ENCODE results near the gene MTCH2.
A peak's percentile ranks its signal among the peaks of the same experiment; 100 is the strongest.

MTCH2 gene

DNA sequence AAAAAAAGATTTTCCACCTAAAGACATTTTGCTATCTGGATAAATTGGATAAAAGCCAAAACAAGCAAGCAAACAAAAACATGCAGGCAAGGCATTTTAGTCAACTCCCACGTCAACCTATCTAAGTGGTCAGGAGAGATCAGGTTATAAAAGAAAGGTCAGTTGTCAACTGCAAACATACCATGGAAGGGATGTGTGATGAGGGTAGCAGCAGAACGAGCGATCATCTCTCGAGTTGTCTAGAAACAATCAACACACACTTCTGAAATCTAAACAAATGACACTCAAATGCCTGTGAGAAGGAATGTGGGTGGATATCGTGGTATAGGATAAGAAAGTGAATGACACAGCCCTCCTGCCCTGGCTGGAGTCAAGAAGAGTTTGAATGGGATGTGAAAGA is 10.9 kb downstream of the MTCH2 start:
- no peak for DNase-seq

DNA sequence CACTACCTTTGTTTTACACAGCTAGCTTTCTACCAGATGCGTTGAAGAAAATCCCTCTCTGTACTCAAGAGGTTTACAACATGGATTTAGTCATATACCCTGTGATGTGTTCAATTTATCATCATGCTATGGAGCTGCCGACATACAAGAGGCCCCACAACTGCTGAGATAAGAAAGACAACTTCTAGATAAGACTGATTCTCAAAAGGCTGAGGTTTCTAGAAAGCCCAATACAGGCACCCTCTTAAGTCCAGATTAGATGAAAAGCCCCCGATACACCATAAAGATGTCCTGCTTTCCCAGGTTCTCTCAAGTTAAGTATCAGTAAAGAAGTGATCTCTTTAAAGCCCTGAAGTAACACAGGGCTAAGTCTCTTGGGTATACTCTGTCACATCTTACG is 14.3 kb downstream of the MTCH2 start:
- no peak for DNase-seq

DNA sequence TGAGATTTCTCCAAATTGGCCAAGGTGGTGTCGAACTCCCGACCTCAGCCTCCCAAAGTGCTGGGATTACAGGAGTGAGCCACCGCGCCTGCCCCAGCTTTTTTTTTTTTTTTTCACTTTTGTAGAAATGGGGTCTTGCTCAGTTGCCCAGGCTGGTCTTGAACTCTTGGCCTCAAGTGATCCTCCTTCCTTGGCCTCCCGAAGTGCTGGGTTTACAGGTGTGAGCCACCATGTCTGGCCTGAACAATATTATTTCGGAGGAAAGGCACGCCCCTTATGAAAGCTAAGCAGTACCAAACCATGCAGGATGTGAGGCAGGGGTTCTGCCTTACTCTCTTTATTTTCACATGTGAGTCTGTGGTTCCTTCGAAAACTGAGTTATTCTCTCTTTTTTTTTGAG is 16.1 kb downstream of the MTCH2 start:
- DNase-seq = no peak

DNA sequence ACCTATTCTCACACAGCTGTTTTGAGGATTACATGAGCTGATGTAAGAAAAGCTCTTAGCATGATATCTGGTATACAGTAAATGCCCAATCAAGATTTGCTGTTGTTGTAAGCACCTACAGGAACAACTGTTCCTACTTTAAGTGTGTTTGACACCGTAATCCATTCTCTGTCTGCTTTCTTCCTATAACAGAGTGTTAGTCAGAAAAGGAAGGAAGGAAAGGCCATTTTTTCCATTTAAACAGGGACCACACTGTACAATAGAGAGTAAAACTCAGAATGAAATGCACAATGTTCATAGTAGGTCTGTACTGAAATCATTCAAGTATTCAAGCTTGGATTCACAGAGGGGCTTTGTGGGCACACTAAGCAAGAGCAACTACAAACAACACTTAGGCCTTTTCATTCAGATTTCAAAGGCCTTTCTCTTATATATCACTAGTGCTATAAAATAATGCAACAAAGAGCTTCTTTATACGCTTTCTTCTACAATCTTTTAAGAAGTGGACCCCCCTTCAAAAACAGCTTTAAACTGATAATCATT is 21.5 kb downstream of the MTCH2 start:
- no peak for DNase-seq

DNA sequence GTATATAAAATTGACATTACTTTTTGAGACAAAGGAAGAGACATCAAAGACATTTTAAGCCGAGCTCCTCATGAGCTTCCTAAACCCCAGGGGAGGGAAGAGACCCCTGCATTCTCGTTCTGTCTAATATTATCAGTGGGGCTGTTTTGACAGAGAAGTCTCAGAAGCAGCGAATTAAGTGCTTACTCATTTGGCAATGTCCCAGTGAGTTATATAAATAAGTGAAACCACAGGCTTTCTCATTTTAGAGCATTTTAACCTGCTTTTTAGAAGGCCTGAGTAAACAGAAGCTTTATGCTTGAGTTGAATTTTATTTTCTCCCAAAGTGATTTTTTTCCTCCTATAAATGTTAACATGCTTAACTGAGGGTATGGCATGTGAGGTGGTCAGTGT is 24.9 kb downstream of the MTCH2 start:
- DNase-seq = no peak

DNA sequence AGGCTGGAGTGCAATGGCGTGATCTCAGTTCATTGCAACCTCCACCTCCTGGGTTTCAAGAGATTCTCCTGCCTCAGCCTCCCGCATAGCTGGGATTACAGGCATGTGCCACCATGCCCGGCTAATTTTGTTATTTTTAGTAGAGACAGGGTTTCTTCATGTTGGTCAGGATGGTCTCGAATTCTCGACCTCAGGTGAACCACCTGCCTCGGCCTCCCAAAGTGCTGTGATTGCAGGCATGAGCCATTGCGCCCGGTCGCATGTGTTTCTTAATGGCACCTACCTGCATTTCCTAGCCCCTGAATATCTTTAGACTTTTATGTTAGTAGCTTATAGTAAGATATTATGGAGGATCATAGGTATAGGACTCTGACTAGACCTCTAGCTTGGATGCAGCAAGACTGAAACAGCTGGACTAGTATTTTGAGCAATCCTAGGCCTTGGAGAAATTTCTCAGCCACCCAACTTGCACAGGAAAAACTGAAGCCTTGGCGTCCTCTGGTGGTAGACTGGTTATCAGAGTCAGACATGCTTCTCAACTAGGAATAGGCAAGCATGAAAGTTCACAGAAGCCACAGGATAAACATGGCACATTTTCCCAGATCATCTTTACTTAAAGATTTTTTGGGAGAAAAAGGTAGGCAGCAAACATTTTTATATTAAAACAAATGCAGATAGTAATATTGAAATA is 25.5 kb downstream of the MTCH2 start:
- peak; percentile 5 for DNase-seq

DNA sequence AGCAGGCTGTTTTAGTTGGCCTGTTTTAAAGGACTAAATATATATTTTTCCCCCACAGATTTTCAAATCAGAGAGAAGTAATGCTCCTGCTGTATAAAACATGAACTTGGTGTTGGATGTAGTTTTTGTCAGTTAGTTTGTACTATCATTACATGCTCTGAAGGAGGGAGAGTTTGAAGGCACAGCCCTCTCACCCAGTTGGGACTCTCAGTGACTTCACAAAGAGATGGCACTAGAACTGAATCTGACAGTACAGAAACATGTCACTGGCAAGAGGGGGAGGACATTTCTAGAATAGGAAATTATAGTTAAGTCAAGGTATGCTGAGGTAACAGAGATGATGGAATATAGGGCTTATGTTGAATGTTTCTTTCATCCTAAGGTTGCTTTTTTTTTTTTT is 27.1 kb downstream of the MTCH2 start:
- no peak for DNase-seq

DNA sequence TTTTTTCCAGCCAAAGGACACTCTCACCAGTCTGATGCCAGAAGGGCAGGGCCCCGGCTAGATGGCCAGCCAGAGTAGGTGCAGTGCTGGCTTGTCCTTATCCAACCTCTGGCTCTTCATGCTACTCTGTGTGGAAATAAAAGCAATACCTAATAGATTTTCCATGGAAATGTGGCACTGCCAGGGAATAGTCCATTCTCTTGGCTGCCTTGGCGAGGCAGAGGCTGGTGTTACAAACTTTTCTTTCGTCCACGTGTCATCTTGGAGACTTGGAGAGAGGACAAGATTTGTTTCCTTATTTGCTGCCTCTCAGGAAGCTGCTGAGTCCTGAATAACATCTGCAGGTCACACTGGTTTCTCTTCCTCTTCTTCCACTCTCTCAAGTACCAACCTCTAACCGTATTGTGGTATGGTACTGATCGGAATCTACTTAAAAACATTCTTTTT is 31.0 kb downstream of the MTCH2 start:
- DNase-seq = no peak

DNA sequence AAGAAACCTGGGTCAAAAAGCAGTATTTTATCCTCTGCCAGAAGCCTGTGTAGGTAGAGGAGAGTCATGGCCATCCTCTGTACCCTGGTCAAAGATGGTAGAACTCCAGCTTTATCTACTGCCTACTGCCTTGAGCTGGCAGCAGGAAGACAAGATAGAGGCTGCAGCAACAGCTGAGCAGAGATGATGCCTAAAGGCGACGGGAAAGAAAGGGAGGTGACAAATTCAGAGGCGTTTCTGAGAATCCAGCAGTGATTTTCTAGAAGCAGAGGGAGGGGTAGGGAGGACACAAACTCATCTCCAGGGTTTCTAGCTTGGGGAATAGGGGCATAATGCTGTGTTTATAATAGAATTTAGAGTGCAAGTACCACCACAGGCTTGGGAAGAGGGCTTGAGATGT is 32.7 kb downstream of the MTCH2 start:
- no peak for DNase-seq

DNA sequence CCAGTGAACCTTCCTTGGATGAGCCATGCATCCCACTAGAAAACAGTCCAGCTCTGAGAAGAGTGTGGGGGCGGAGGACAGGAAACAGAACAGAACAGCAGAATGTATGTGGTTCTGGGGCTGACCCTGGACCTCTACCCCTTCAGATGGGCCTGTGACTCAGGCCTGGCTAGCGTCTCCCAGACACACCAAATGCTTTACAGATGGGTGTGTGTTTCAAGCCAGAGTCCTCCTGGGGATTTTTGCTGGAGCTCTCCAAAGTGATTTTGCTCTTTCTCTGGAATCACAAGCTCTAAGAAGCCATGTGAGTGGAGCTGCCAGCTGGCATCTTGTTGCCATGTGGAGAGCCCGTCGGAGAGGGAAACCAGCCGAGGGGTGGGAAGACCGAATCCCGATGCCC is 35.0 kb downstream of the MTCH2 start:
- DNase-seq = no peak

DNA sequence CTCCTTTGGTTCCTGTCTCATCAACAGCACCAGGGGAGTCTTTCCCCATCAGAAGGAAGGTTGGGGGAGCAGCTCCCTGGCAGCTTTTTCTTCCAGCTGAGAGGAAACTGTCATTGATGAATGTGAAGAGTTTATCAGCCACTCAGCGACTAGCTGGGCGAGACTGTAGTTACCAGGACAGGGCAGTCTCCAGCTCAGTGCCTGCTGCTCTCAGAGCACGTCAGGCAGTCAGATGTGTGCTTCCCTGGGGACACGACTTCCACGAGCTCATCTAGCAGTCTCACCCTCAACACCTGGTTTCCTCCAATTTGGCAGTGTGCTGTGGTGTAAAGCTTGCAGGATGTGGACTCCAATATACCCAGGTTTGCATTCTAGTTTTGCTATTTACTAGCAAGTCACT is 35.6 kb downstream of the MTCH2 start:
- DNase-seq = no peak

DNA sequence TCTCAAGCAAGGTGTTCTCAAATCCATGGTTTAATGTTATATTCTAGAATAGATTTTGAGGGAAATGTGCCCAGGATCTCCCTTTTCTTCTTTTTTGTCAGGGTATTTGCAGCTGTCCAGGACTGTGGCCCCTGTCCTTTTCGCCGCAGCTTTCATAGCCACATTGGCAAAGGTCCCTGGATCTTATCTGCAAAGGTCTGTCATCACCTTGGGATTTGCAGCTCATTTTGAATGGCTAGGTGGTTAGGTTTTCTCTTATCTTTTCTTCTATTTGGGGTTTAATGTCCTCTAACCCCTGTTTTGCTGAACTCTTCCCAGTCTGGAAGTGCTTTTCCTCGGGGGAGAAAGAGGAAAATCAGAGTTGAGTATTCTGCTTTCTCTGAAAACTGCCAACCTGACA is 36.4 kb downstream of the MTCH2 start:
- DNase-seq = no peak

DNA sequence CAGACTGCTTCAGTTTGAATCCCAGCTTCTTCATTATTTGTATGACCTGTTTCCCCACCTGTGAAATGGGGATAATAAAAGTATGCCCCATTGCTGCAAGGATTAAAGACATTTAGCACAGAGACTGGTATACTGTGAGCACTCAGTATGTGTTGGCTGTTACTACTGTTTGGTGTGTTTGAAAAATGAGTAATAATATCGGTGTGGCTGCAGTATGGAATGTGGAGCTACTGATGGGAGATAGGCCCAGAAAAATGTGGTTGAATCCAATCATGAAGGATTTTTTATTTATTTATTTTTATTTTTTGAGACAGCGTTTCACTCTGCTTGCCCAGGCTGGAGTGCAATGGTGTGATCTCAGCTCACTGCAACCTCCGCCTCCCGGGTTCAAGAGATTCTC is 39.1 kb downstream of the MTCH2 start:
- DNase-seq = no peak

DNA sequence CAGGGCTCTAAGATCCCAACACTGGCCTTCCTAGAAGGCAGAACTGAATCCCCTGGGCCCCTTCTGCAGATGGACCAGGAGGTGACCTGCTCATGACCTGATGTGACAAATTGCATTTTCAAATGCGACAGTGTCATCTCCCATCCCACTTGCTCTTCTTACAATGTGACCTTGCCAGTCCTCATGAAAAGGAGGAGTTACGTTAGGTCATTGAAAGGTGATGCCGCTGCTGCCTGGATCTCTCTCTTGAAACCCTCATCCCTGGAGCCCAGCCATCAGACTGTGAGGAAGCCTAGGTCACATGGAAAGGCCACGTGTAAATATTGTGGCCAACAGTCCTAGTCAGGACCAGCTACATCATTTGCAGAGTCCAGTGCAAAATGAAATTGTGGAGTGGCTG is 42.5 kb downstream of the MTCH2 start:
- no peak for DNase-seq

DNA sequence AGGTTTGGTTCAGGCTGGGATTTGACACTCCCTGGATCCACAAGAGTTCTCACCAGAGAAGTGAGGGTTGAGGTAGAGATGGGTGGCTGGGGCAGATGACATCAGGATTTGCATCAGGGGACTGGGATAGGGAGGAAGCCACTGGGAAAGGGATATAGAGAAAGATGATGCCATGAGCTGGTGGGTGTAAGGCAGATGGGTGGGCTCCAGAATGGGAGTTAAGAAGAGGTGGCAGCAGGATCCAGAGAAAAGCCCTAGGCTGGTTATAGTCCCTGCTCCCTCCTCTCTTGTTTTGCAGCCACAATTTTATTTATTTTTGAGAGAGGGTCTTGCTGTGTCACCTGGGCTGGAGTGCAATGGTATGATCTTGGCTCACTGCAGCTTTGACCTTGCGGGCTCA is 46.4 kb downstream of the MTCH2 start:
- DNase-seq = no peak

DNA sequence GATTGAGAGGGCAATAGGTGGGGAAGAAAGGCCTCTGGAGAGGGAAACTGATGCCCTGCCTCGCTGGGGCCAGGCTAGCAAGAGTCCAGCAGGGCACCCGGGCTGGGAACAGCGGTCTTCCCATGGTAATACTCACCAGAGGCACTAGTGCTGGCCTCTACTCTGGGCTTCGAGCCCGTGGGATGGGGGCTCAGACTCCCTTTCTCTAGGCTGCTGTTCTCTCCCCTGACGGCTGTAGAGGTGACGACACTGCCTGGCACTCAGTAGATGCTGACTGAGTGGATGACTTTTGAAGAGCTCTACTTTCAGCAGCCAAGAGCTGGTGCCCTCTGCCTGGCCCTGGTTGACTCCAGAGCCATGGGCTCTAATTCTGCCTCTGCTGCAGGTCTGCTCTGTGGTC is 47.3 kb downstream of the MTCH2 start:
- DNase-seq = no peak

DNA sequence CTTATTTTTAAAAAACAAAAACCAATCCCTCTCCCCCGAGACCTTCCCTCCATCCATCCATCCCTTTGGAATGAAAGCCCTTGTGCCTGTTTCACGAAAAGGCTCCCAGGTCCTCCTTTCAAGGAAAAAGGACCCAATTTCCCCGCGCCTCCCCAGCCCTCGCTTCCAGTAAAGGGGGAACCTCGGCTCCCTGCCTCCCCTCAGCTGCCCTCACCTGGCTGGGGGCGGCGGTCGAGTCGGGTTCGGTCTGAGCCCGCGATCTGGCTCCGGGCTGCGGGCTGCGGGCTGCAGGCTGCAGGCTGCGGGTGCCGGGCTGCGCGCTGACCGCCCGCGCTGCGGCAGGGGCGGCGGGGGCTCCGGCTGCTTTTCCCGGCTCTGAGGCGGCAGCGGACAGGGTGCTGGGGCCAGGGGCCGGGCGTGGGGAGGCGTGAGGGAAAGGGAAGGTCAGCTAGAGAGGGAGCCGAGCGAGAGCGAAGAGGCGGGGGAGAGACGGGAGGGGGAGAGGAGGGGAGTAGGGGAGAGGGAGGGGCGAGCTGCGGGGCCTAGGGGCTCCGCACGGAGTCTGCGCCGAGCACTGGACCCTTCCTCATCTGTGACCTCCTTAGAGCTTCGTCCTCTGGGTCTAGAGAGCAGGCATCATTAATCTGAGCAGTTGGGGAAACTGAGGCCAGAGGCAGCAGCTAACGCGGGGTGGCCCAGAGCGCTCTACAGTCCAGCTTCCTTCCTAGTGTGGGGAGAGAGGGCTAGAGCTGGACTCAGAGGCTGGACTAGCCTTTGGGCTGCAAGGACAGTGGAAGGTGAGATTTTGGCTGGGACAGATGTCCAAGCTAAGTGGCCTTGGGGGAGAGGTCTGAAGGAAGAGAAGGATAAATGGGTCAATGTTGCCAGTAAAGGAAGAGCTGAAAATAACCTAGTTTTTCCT is 48.2 kb downstream of the MTCH2 start, which contains the start of gene C1QTNF4:
C1QTNF4 (minus strand) TSS at position 478 of the 922 bp plus-strand sequence. CDS start 3,601 bp downstream, outside the sequence.
- no peak for DNase-seq

DNA sequence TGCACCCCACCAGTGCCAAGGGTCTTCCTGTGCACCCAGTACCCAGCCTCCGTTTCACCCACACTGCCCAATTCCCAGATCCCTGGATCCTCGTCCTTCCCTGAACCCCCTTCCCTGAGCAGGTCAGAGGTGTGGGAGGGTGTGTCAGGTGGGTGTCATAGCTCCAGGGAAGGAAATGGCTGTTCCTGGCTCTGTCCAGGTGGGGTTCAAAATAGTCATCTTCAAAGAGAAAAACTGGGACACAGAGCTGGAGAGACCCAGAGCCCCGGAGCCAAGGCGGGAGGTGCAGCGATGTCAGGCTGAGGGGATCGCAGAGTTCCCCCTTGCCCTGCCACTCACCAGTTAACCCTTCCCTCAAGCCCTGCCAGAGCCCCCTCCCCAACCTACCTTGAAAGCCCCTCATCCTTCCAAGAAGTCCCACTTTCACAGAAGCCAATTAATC is 48.8 kb downstream of the MTCH2 start:
- no peak for DNase-seq

DNA sequence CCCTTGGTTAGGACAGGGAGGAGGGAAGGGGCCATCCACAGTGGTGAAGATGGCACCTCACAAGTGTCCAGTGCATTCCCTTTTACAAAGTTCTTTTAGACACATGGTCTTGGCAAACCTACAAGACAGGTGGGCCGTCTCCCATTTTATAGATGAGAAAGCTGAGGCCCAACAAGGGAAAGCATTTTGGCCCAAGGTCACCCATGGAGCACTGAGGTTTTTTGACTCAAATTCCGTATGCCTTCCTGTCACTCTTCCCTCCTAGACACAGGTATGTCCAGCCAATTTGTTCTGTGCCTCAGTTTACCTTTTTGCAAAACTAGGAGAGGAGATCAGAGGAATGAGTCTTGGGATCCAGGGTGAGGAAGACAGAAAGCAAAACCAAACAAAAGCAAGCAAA is 49.4 kb downstream of the MTCH2 start:
- DNase-seq = no peak

DNA sequence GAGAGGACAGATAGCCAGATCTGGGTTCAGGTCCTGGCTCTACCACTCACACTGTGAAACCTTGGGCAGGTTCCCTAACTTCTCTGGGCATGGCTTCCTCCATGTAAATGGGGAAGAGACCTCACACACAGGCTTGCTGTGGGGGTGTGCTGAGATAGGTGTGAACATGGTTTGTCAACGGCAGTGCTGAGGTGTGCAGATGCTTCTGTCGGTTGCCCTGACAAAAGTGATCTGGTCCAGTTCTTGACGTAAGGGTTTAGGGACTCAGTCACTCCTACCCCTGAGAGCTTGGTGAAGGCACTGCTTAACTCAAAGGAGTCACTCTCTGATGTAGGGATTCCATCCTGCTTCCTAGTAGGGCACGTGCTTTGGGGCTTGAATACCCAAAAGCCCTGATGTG is 50.1 kb downstream of the MTCH2 start:
- DNase-seq = no peak

DNA sequence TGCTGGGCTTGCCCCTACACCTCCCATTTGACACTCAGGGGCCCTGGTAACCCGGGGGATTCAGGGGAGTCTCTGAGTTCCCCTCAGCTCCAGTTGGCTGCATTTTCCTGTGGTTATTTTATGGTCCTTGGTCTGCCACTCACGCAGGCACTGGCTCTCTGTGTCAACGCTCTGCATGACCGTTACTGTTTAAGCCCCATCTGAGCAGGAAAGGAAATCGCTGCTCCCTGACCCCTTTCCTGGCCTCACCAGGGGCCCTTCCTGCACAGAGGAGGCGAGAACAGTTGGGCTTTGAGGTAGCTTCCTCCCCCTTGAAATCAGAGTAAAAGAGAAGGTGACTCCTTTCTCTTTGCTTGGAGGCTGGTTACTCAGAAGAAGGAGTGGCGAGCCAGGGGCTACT is 50.6 kb downstream of the MTCH2 start:
- no peak for DNase-seq

DNA sequence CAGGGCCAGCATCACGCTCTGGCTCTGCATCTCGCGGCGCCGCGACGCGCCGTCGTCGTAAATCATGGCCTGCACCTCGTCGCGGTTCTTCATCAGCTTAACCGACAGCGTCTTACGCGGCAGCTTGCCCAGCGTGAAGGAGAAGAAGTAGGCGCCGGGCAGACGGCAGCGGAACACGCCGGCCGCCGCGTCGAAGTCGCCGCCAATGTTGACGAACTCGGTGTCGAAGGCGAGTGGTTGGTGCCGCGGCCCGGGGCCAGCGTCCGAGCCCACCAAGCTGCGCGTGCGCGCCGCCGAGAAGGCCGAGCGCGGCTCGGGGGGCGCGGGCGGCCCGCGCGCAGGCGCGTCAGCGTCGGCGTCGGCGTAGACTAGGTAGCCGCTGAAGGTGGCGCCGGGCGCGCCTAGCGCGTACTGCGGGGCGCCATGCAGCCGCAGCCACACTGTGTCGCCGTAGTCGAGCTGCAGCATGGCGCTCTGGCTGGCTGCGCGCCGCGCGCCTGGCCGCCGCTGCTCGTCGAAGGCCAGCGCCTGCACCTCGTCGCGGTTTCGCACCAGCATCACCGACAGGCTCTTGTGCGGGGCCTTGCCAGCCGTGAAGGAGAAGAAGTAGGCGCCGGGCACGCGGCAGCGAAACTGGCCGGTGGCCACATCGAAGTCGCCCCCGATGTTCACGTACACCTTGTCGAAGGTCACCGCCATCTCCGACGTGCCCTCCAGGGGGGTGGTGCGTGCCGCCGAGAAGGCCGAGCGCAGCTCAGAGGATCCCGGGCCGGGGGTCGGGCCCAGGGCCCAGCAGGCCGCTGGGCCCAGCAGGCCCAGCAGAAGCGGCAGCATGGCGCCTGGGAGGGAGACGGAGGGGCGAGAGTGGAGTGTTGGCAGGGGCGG is 52.1 kb downstream of the MTCH2 start:
- no peak for DNase-seq

DNA sequence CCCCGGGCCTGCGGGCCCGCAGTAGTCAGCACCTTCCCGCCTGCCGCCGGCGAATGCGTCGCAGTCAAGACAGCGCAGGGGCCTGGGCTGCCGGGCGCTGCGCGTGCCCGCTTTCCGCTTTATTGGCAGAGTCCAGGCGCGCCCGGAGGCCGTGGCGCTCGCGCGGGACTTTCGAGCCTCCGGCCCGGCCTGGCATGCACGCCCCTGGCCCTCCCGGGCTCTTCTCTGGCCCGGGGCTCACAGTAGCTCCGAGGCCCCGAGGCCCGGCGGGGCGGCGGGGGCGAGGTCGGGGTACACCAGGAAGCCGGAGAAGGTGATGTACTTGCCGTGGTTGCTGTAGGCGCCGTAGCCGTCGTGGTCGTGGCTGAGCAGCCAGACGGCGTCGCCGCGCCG is 52.8 kb downstream of the MTCH2 start:
- DNase-seq = no peak
